Panc1 (cell line): ENCODE measurements around the gene GPR15LG.

Experiments used
- CTCF ChIP-seq: fragments of 450-650 bp; IDR thresholded peaks from 2 replicates; pipeline ENCODE4 v1.5.1; 2017; ENCODE audit warnings: mild to moderate bottlenecking
- POLR2AphosphoS5 ChIP-seq: IDR thresholded peaks from 2 replicates; pipeline ENCODE4 v1.6.1; 2012; ENCODE audit warnings: mild to moderate bottlenecking, low read depth, low read length, moderate library complexity
- REST ChIP-seq, 2 experiments: IDR thresholded peaks; 2 replicates each; pipeline ENCODE4 v1.6.1; 2011 to 2012; ENCODE audit warnings: low read depth in 2 of 2, control low read depth in 1 of 2, low read length in 1 of 2, mild to moderate bottlenecking in 1 of 2, moderate library complexity in 1 of 2; ENCODE audit not compliant: insufficient read depth in 1 of 2
- SIN3A ChIP-seq: IDR thresholded peaks from 2 replicates; pipeline ENCODE4 v1.6.1; 2012; ENCODE audit warnings: low read depth, mild to moderate bottlenecking, low read length, moderate library complexity, borderline replicate concordance; ENCODE audit not compliant: insufficient read depth

GRCh38 chr10:84232376-84232775 lies 58.8 kb downstream of the GPR15LG start:
- TF ChIP-seq CTCF (no peak), REST (IDR thresholded peaks at IDR 0.05; ENCODE audit: insufficient read depth in 1 of 2, low read depth in 2 of 2, low read length in 1 of 2) (no peak), POLR2AphosphoS5 (no peak), SIN3A (no peak)
